Measurements from ENCODE around the gene PDE4B.
A peak's percentile ranks its signal among the peaks of the same experiment; 100 is the strongest.

The PDE4B gene

GRCh38 chr1:66330722-66331141, 538.0 kb downstream of the PDE4B start:
- DNase-seq (ENCODE audit: low read depth in 1 of 2, low spot score in 1 of 2): no peak

GRCh38 chr1:66331658-66332547, 539.2 kb downstream of the PDE4B start:
- DNase-seq (ENCODE audit: low read depth in 1 of 2, low spot score in 1 of 2): peak in 1 of 2 donors; percentile 40

GRCh38 chr1:66332548-66332901, 539.8 kb downstream of the PDE4B start:
- no peak for DNase-seq (ENCODE audit: low read depth in 1 of 2, low spot score in 1 of 2)

GRCh38 chr1:66333466-66334199, 540.9 kb downstream of the PDE4B start:
- DNase-seq (ENCODE audit: low read depth in 1 of 2, low spot score in 1 of 2): no peak

- DNase-seq (ENCODE audit: low read depth in 1 of 2, low spot score in 1 of 2): no peak
These were observed 541.6 kb downstream of the PDE4B start for GRCh38 chr1:66334318-66334717.

- no peak for DNase-seq (ENCODE audit: low read depth in 1 of 2, low spot score in 1 of 2)
These were observed 542.4 kb downstream of the PDE4B start for GRCh38 chr1:66335125-66335524.

- peak; percentile 39 to 61 for DNase-seq (ENCODE audit: low read depth in 1 of 2, low spot score in 1 of 2)
These were observed 543.4 kb downstream of the PDE4B start for GRCh38 chr1:66335859-66336640.

GRCh38 chr1:66336641-66336990, 543.9 kb downstream of the PDE4B start:
- no peak for DNase-seq (ENCODE audit: low read depth in 1 of 2, low spot score in 1 of 2)

- DNase-seq (ENCODE audit: low read depth in 1 of 2, low spot score in 1 of 2): no peak
These were observed 544.6 kb downstream of the PDE4B start for GRCh38 chr1:66337249-66337648.

GRCh38 chr1:66339944-66340343, 547.2 kb downstream of the PDE4B start:
- DNase-seq (ENCODE audit: low read depth in 1 of 2, low spot score in 1 of 2): no peak

- no peak for DNase-seq (ENCODE audit: low read depth in 1 of 2, low spot score in 1 of 2)
These were observed 548.9 kb downstream of the PDE4B start for GRCh38 chr1:66341446-66342089.

- no peak for DNase-seq (ENCODE audit: low read depth in 1 of 2, low spot score in 1 of 2)
These were observed 550.0 kb downstream of the PDE4B start for GRCh38 chr1:66342707-66343106.

GRCh38 chr1:66343569-66344325, 551.1 kb downstream of the PDE4B start:
- no peak for DNase-seq (ENCODE audit: low read depth in 1 of 2, low spot score in 1 of 2)

- no peak for DNase-seq (ENCODE audit: low read depth in 1 of 2, low spot score in 1 of 2)
These were observed 553.5 kb downstream of the PDE4B start for GRCh38 chr1:66346057-66346795.

- DNase-seq (ENCODE audit: low read depth in 1 of 2, low spot score in 1 of 2): no peak
These were observed 554.2 kb downstream of the PDE4B start for GRCh38 chr1:66346873-66347272.

GRCh38 chr1:66348776-66349175, 556.1 kb downstream of the PDE4B start:
- no peak for DNase-seq (ENCODE audit: low read depth in 1 of 2, low spot score in 1 of 2)

GRCh38 chr1:66349242-66349641, 556.5 kb downstream of the PDE4B start:
- DNase-seq (ENCODE audit: low read depth in 1 of 2, low spot score in 1 of 2): no peak

GRCh38 chr1:66350001-66350547, 557.4 kb downstream of the PDE4B start:
- DNase-seq (ENCODE audit: low read depth in 1 of 2, low spot score in 1 of 2): peak in 1 of 2 donors; percentile 38

- no peak for DNase-seq (ENCODE audit: low read depth in 1 of 2, low spot score in 1 of 2)
These were observed 558.8 kb downstream of the PDE4B start for GRCh38 chr1:66351478-66351877.

Data from activated T-helper 1 cell treated with anti-CD3 and anti-CD28 coated beads, Interleukin-2, amount 50 U/mL, for 16 hours (primary cell).